K562 (cell line): ENCODE results near the gene SGK1. TPM values are rescaled to one million over a fixed set of nuclear protein-coding genes. Genes with fewer than 3 reads are reported as not detected.
A peak's percentile ranks its signal among the peaks of the same experiment; 100 is the strongest.

Source experiments
- ATAC-seq: fragments of 200-7000 bp; cut with Tn5 transposase; 3 replicates; pipeline ENCODE4 v1.9.1; 2020; ENCODE audit warnings: moderate library complexity
- BruUV-seq: library from RNA; stranded (reverse); fragments of 400-500 nt; replicated peaks from 2 replicates; lab custom pipeline; 2021; lab: Mats Ljungman, UMichigan
- CTCF ChIA-PET: fragments of 300-600 bp; formaldehyde crosslinking; extraction: SDS; loops from one replicate; lab custom pipeline; 2021; ENCODE audit warnings: low intra/inter-chr PET ratio; lab: Yijun Ruan, JAX
- POLR2A ChIA-PET: fragments of 300-600, 350-650 bp; sonication (Branson Sonifier 250); formaldehyde crosslinking; extraction: SDS; loops from one replicate; lab custom pipeline; 2021; ENCODE audit warnings: antibody characterized with exemption, inconsistent platforms; lab: Yijun Ruan, JAX
- DNase-seq, 4 experiments: peaks; one replicate each; pipeline versions ENCODE4 v3.0.0 to v3.0.0-alpha.2; 2011 to 2018; ENCODE audit warnings: low spot score in 3 of 4, mixed read lengths in 3 of 4; ENCODE audit errors: extremely low read depth in 1 of 4
- FAIRE-seq: peaks from 2 replicates; lab custom pipeline; 2011; peaks lifted over from hg19 to GRCh38; lab: Jason Lieb, UNC
- H2AFZ ChIP-seq: 2 replicates; pipeline ENCODE4 v1.6.0; 2011; ENCODE audit warnings: low read depth, low read length, control low read depth, inconsistent platforms
- H3K27ac ChIP-seq: fragments of 200-600 bp; 3 replicates; pipeline ENCODE4 v1.8.0; 2011; ENCODE audit warnings: low read depth, mild to moderate bottlenecking, control low read depth, inconsistent platforms, low read length, moderate library complexity, mixed read lengths; ENCODE audit errors: extremely low read depth
- H3K27me3 ChIP-seq, 2 experiments: fragments of 300-600 bp in 1 of 2; 2 replicates in 1 of 2; 3 replicates in 1 of 2; pipeline versions ENCODE4 v1.6.0 to v1.8.0; 2011; ENCODE audit warnings: inconsistent platforms in 2 of 2, low read length in 2 of 2, mild to moderate bottlenecking in 1 of 2, mixed read lengths in 1 of 2, moderate library complexity in 1 of 2; ENCODE audit not compliant: control insufficient read depth in 2 of 2, insufficient read depth in 2 of 2
- H3K36me3 ChIP-seq: fragments of 300-600 bp; 3 replicates; pipeline ENCODE4 v1.8.0; 2011; ENCODE audit warnings: mild to moderate bottlenecking, low read length, inconsistent platforms; ENCODE audit not compliant: control insufficient read depth, insufficient read depth
- H3K4me1 ChIP-seq, 2 experiments: fragments of 200-600 bp in 1 of 2; replicated peaks in 1 of 2; 2 replicates in 1 of 2; 3 replicates in 1 of 2; pipeline versions ENCODE4 v1.5.1 to v1.8.0; 2011; ENCODE audit warnings: inconsistent platforms in 2 of 2, low read length in 2 of 2, mild to moderate bottlenecking in 1 of 2, mixed read lengths in 1 of 2, moderate library complexity in 1 of 2; ENCODE audit not compliant: control insufficient read depth in 2 of 2, insufficient read depth in 2 of 2
- H3K4me2 ChIP-seq: 2 replicates; pipeline ENCODE4 v1.6.1; 2011; ENCODE audit warnings: low read length, control low read depth, inconsistent platforms, mixed read lengths; ENCODE audit not compliant: insufficient read depth
- H3K4me3 ChIP-seq: fragments of 200-600 bp; sonication (generic), shearing (Covaris generic); 2 replicates; pipeline ENCODE4 v1.5.1; 2016; ENCODE audit warnings: control low read depth, inconsistent platforms
- H3K79me2 ChIP-seq: fragments of 200-600 bp; 3 replicates; pipeline ENCODE4 v1.8.0; 2011; ENCODE audit warnings: low read length, inconsistent platforms; ENCODE audit not compliant: control insufficient read depth, insufficient read depth
- H3K9ac ChIP-seq, 2 experiments: 2 replicates each; pipeline versions ENCODE4 v1.6.0 to v1.6.1; 2011; ENCODE audit warnings: low read depth in 2 of 2, low read length in 2 of 2, control low read depth in 1 of 2, inconsistent platforms in 1 of 2, mild to moderate bottlenecking in 1 of 2, mixed read lengths in 1 of 2; ENCODE audit not compliant: insufficient read depth in 1 of 2
- H3K9me1 ChIP-seq: one replicate; pipeline ENCODE4 v1.6.0; 2011; ENCODE audit warnings: inconsistent platforms, mild to moderate bottlenecking, low read length, moderate library complexity; ENCODE audit not compliant: control insufficient read depth, insufficient read depth
- H3K9me3 ChIP-seq: replicated peaks from 2 replicates; pipeline ENCODE4 v1.5.1; 2011; ENCODE audit warnings: low read depth, low read length, inconsistent platforms; ENCODE audit not compliant: control insufficient read depth, insufficient read depth
- H4K20me1 ChIP-seq: replicated peaks from 2 replicates; pipeline ENCODE4 v1.6.1; 2011; ENCODE audit warnings: low read length, inconsistent platforms, mixed read lengths; ENCODE audit not compliant: control insufficient read depth, insufficient read depth
- ARID1B ChIP-seq: fragments of 450-650 bp; IDR thresholded peaks from 2 replicates; pipeline ENCODE4 v1.6.1; 2016; ENCODE audit warnings: antibody characterized with exemption, mild to moderate bottlenecking, inconsistent platforms
- CEBPG ChIP-seq, 3 experiments: fragments of 200-800 bp in 1 of 3; sonication (Bioruptor generic) in 1 of 3; sonication (generic) in 1 of 3; formaldehyde crosslinking in 1 of 3; IDR thresholded peaks in 2 of 3; conservative IDR thresholded peaks in 1 of 3; 2 replicates each; pipeline versions ENCODE4 v1.6.1 to v1.8.0; 2016 to 2022; ENCODE audit warnings: missing compliant biosample characterization in 2 of 3, missing genetic modification characterization in 2 of 3, mild to moderate bottlenecking in 1 of 3, missing genetic modification reagents in 1 of 3
- CTBP1 ChIP-seq: fragments of 450-650 bp; IDR thresholded peaks from 2 replicates; pipeline ENCODE4 v1.6.1; 2016; ENCODE audit warnings: borderline replicate concordance
- DPF2 ChIP-seq: fragments of 450-650 bp; IDR thresholded peaks from 2 replicates; pipeline ENCODE4 v1.6.1; 2016
- FOXJ2 ChIP-seq: fragments of 200-800 bp; sonication (Bioruptor generic); IDR thresholded peaks from 2 replicates; pipeline ENCODE4 v1.6.1; 2016; ENCODE audit warnings: missing genetic modification characterization, missing compliant biosample characterization
- HDAC3 ChIP-seq: fragments of 450-650 bp; IDR thresholded peaks from 2 replicates; pipeline ENCODE4 v1.6.1; 2018; ENCODE audit warnings: borderline replicate concordance, mild to moderate bottlenecking, moderate library complexity; ENCODE audit not compliant: partially characterized antibody
- KDM2B ChIP-seq: fragments of 250-450 bp; sonication (Bioruptor Pico); IDR thresholded peaks from 2 replicates; pipeline ENCODE4 v1.8.0; 2021; ENCODE audit warnings: mild to moderate bottlenecking, moderate library complexity
- L3MBTL2 ChIP-seq: fragments of 450-650 bp; IDR thresholded peaks from 2 replicates; pipeline ENCODE4 v1.6.1; 2016; ENCODE audit warnings: mild to moderate bottlenecking, moderate library complexity
- NCOR1 ChIP-seq: fragments of 450-650 bp; IDR thresholded peaks from 2 replicates; pipeline ENCODE4 v1.6.1; 2016; ENCODE audit warnings: mild to moderate bottlenecking, moderate library complexity
- NRF1 ChIP-seq, 2 experiments: fragments of 450-650 bp; IDR thresholded peaks in 1 of 2; conservative IDR thresholded peaks in 1 of 2; 2 replicates each; pipeline ENCODE4 v1.6.1; 2014; ENCODE audit warnings: mild to moderate bottlenecking in 2 of 2
- SMAD1 ChIP-seq: fragments of 150-350 bp; IDR thresholded peaks from 2 replicates; pipeline ENCODE4 v1.6.1; 2014; ENCODE audit warnings: low read length, low read depth; ENCODE audit not compliant: partially characterized antibody
- SRSF9 ChIP-seq: fragments of 200-400 bp; formaldehyde crosslinking; IDR thresholded peaks from 2 replicates; pipeline ENCODE4 v1.6.1; 2017; ENCODE audit warnings: low read depth, low read length, borderline replicate concordance
- TBL1XR1 ChIP-seq, 2 experiments: IDR thresholded peaks; 2 replicates each; pipeline ENCODE4 v1.6.1; 2012; ENCODE audit warnings: improper control_type of control experiment in 2 of 2, low read length in 2 of 2, mild to moderate bottlenecking in 1 of 2
- TCF3 ChIP-seq: sonication (generic); formaldehyde crosslinking; IDR thresholded peaks from 2 replicates; pipeline ENCODE4 v1.4.0; 2020; ENCODE audit warnings: mild to moderate bottlenecking, missing genetic modification reagents
- TEAD1 ChIP-seq, 2 experiments: fragments of 450-650 bp in 1 of 2; sonication (generic) in 1 of 2; formaldehyde crosslinking; IDR thresholded peaks; 2 replicates each; pipeline versions ENCODE4 v1.4.0 to v1.8.0; 2020 to 2022; ENCODE audit warnings: mild to moderate bottlenecking in 2 of 2, missing genetic modification reagents in 1 of 2
- TEAD4 ChIP-seq, 2 experiments: sonication (generic) in 1 of 2; formaldehyde crosslinking in 1 of 2; IDR thresholded peaks; 2 replicates each; pipeline versions ENCODE4 v1.6.1 to v1.8.0; 2012 to 2022; ENCODE audit warnings: borderline replicate concordance in 1 of 2, inconsistent platforms in 1 of 2, low read length in 1 of 2, mild to moderate bottlenecking in 1 of 2, missing genetic modification reagents in 1 of 2
- YY1 ChIP-seq, 3 experiments: IDR thresholded peaks; 2 replicates each; pipeline ENCODE4 v1.6.1; 2011; ENCODE audit warnings: low read length in 2 of 3, mild to moderate bottlenecking in 2 of 3, moderate library complexity in 2 of 3, borderline replicate concordance in 1 of 3, control low read depth in 1 of 3, low read depth in 1 of 3; ENCODE audit not compliant: insufficient read depth in 3 of 3, insufficient replicate concordance in 2 of 3, control insufficient read depth in 1 of 3, insufficient read length in 1 of 3; ENCODE audit errors: extremely low read depth in 1 of 3
- WGBS: fragments of 100-300 bp; shearing (Covaris generic); methylation state at CpG from one replicate; pipeline ENCODE4 v1.1.6; 2016; ENCODE audit warnings: low coverage, mixed read lengths; ENCODE audit not compliant: insufficient coverage; ENCODE audit errors: missing lambda C conversion rate; 5-methylcytosine and 5-hydroxymethylcytosine counted together
- in situ Hi-C: fragments of 300-500 bp; cut with MboI; formaldehyde crosslinking; loops from 4 replicates; pipeline ENCODE4 v1.15.0; 2018; ENCODE audit warnings: inconsistent platforms, mixed read lengths
- intact Hi-C: fragments of 100-400 bp; cut with micrococcal nuclease; formaldehyde crosslinking; loops from 2 replicates; pipeline ENCODE4 v1.14.2; 2022
- polyA plus RNA-seq, 8 experiments: library from polyadenylated mRNA; depleted of rRNA in 4 of 8; stranded (reverse) in 5 of 8; unstranded in 3 of 8; fragments of >200 nt; fragmentation: Nextera tagmentation in 2 of 8; fragmentation: Illumina TruSeq in 1 of 8; extraction: Ambion mirVana in 2 of 8; extraction: Trizol in 1 of 8; gene quantifications; 2 replicates each; pipeline versions ENCODE4 v1.2.1 to v1.2.3, GENCODE V29; 2011 to 2014; ENCODE audit warnings: inconsistent platforms in 1 of 8, missing spikeins in 1 of 8
- total RNA-seq, 7 experiments: library from RNA; depleted of rRNA in 6 of 7; stranded (reverse); fragments of >200 nt in 6 of 7; fragmentation: Illumina TruSeq in 2 of 7; extraction: Trizol in 2 of 7; gene quantifications; 2 replicates each; pipeline versions ENCODE4 v1.2.1 to v1.2.3, GENCODE V29; 2011 to 2021; ENCODE audit warnings: low replicate concordance in 1 of 7
- TF ChIP-seq, protein P1 (sequence below): IDR thresholded peaks from 3 replicates; pipeline ENCODE4 v1.6.1; 2011; ENCODE audit warnings: borderline replicate concordance, mild to moderate bottlenecking, moderate library complexity; ENCODE audit not compliant: insufficient read length; ENCODE audit errors: extremely low read depth

Gene SGK1
- total and polyA plus RNA-seq, 9 of the 15 experiments (the other 6 are each of a cell fraction or from before 2014, with no cell fraction given): 3.5 to 7.2 (median 3.9) TPM

DNA sequence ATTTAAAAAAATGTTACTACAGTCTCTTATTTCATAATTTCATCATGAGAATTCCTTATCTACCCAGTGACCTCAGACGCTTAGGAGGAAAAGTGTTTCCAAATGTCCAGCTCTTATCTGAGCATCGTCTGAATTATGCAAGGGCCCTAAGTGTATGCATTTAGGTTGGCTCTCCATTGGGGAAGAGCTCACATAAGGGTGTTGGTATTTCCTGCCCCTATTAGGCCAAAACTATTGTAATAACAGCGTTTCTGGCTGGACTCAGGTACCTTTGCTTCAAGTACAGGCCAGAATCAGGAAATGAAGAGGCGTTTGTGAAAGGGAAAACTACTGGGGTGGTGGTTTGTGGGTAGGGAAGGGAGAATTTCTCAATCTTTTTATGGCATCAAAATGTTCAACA is 40.4 kb upstream of the SGK1 start:
- Histone ChIP-seq H3K36me3 (no peaks in the 10 kb centered on the region), H3K4me1 (no peaks in the 10 kb centered on the region), H3K27me3 (no peaks in the 10 kb centered on the region), H3K9ac (no peak overlapping the region), H2AFZ (peak overlapping the region; percentile 26; the same call in 1 of the 2 replicates), H3K79me2 (no peaks in the 10 kb centered on the region), H3K4me3 (no peak overlapping the region), H3K9me1 (no peaks in the 10 kb centered on the region), H4K20me1 (no peaks in the 10 kb centered on the region), H3K9me3 (no peaks in the 10 kb centered on the region), H3K4me2 (no peak overlapping the region), H3K27ac (no peak overlapping the region)
- FAIRE-seq (no peak), ATAC-seq (peak; percentile 47; the same call in 1 of the 3 replicates), DNase-seq (no peak)
- in situ Hi-C loops (no loop called here), intact Hi-C loops (loop anchor here (10.0 kb wide), 1 partner anchor 286 kb away; no protein-coding TSS in a partner anchor)
- ChIA-PET POLR2A (interaction anchor here (0.6 kb wide), 2 partner anchors 71 to 184 kb away, joined by 3 read pairs; no protein-coding TSS in a partner anchor), CTCF (no interaction called here)
- WGBS: 8% methylated on average over 4 of the region's 4 CpGs
- BruUV-seq: no TSS peak
- TF ChIP-seq L3MBTL2 (0 out of 2 replicates have a peak, but pooled peaks have one; percentile 15), NRF1 (conservative IDR thresholded peaks at IDR 0.05 in 1 of 2, IDR thresholded peaks at IDR 0.05 in 1 of 2) (no peak), CEBPG (CRISPR knock-in tag; IDR thresholded peaks at IDR 0.05) (no peak), CEBPG (tag; conservative IDR thresholded peaks at IDR 0.05 in 1 of 2, IDR thresholded peaks at IDR 0.05 in 1 of 2) (peak; percentile 91 to 92), YY1 (IDR thresholded peaks at IDR 0.05; ENCODE audit: borderline replicate concordance in 1 of 3, control insufficient read depth in 1 of 3, extremely low read depth in 1 of 3, insufficient read depth in 3 of 3, insufficient read length in 1 of 3, insufficient replicate concordance in 2 of 3, low read depth in 1 of 3, low read length in 2 of 3) (no peak), NCOR1 (0 out of 2 replicates have a peak, but pooled peaks have one; percentile 6), TEAD4 (IDR thresholded peaks at IDR 0.05; ENCODE audit: low read length) (peak; percentile 7; the same call in 1 of the 2 replicates), TEAD4 (CRISPR knock-in tag; IDR thresholded peaks at IDR 0.05; ENCODE audit: borderline replicate concordance) (no peak), KDM2B (CRISPR knock-in tag) (no peak), TCF3 (CRISPR knock-in tag) (no peak), TEAD1 (CRISPR knock-in tag; IDR thresholded peaks at IDR 0.05) (peak in 1 of 2 experiments; percentile 48; a peak in 1 of 4 replicates), HDAC3 (peak; percentile 17), CTBP1 (peak; percentile 68; the same call in 1 of the 2 replicates), SMAD1 (no peak), SRSF9 (no peak), ARID1B (peak; percentile 49; the same call in 1 of the 2 replicates), DPF2 (0 out of 2 replicates have a peak, but pooled peaks have one; percentile 25), TBL1XR1 (IDR thresholded peaks at IDR 0.05; ENCODE audit: low read length in 2 of 2) (0 out of 4 replicates have a peak, but pooled peaks of 1 of the 2 experiments have one; percentile 29), FOXJ2 (tag) (0 out of 2 replicates have a peak, but pooled peaks have one; percentile 21)
- TF ChIP-seq, protein P1, sequence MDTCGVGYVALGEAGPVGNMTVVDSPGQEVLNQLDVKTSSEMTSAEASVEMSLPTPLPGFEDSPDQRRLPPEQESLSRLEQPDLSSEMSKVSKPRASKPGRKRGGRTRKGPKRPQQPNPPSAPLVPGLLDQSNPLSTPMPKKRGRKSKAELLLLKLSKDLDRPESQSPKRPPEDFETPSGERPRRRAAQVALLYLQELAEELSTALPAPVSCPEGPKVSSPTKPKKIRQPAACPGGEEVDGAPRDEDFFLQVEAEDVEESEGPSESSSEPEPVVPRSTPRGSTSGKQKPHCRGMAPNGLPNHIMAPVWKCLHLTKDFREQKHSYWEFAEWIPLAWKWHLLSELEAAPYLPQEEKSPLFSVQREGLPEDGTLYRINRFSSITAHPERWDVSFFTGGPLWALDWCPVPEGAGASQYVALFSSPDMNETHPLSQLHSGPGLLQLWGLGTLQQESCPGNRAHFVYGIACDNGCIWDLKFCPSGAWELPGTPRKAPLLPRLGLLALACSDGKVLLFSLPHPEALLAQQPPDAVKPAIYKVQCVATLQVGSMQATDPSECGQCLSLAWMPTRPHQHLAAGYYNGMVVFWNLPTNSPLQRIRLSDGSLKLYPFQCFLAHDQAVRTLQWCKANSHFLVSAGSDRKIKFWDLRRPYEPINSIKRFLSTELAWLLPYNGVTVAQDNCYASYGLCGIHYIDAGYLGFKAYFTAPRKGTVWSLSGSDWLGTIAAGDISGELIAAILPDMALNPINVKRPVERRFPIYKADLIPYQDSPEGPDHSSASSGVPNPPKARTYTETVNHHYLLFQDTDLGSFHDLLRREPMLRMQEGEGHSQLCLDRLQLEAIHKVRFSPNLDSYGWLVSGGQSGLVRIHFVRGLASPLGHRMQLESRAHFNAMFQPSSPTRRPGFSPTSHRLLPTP: no peak
